Measurements from ENCODE around the gene RMRP. TPM values are rescaled to one million over a fixed set of nuclear protein-coding genes. Genes with fewer than 3 reads are reported as not detected.

Gene RMRP
- total and polyA plus RNA-seq, 2 of the 4 experiments (the other 2 are of a cell fraction): 39.7 to 13,690 TPM

DNA sequence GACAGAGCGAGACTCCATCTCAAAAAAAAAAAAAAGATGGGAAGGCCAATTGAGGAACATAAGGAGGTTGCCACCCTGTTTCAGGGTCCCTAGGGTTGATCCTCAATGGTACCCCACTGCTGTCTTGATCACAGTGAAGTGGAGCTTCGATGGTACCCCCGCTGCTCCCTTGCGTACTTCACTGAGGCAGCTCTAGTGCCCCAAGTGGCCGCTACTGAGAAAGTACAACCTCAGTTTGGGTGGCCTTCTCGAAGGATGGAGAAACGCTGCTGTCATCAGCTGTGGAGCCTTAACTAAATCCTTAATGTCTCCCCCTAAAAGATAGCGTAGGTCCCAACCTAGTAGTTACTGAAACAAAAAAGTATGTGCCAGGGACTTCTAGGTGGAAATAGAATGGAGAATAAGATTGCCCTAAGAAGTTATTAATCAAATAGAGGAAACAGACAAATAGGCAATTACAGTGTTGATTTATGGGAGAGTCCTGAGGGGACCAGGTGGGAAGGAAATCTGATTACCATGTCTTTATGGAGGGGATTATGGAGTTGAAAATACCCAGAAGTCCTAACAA, 46.5 kb downstream of the RMRP start:
- H2BK15ac ChIP-seq (ENCODE audit: low read depth, low read length): no peak overlapping the region
- H3K9me3 ChIP-seq (ENCODE audit: control insufficient read depth, insufficient read depth, low read length): no peaks in the 10 kb centered on the region
- in situ Hi-C loops (cut with MboI; ENCODE audit: low sequenced_read_pairs) (no loop called here), intact Hi-C loops (cut with micrococcal nuclease) (no loop called here), dilution Hi-C loops (cut with HindIII; ENCODE audit: low sequenced_read_pairs, unreplicated experiment) (no loop called here)
- POLR2A ChIA-PET (ENCODE audit: unreplicated experiment): interaction anchor here (0.5 kb wide), 1 partner anchor 137 kb away, joined by 3 read pairs; no protein-coding TSS in a partner anchor
- peak; percentile 90 for ATAC-seq (ENCODE audit: low read depth)
- H3K4me2 ChIP-seq (ENCODE audit: low read depth, low read length): no peak overlapping the region
- peaks cover 27% of the 10 kb centered on the region for H3K36me3 ChIP-seq (ENCODE audit: control insufficient read depth, insufficient read depth, low read length)
- H3K4me1 ChIP-seq (ENCODE audit: control insufficient read depth, insufficient read depth, low read length): no peaks in the 10 kb centered on the region
- peak; percentile 35 for DNase-seq
- H4K5ac ChIP-seq (ENCODE audit: low read depth, low read length): no peak overlapping the region
- no peak overlapping the region for H2BK20ac ChIP-seq (ENCODE audit: low read depth, low read length)
- no peak overlapping the region for H2BK120ac ChIP-seq (ENCODE audit: low read depth, low read length)
- no peak overlapping the region for H4K8ac ChIP-seq (ENCODE audit: low read depth in 2 of 2, low read length in 2 of 2)
- no peak overlapping the region for H3K4me3 ChIP-seq (ENCODE audit: insufficient read depth, low read depth, low read length)
- no peak overlapping the region for H3K18ac ChIP-seq (ENCODE audit: low read depth, low read length)
- no peak overlapping the region for H2BK5ac ChIP-seq (ENCODE audit: low read depth, low read length, poor library complexity, severe bottlenecking)
- H2AK5ac ChIP-seq (ENCODE audit: low read depth, low read length): no peak overlapping the region
- peak overlapping the region; percentile 34 for H2AFZ ChIP-seq (replicated peaks; ENCODE audit: low read length, poor library complexity)
- H3K23ac ChIP-seq (ENCODE audit: low read depth, low read length): no peak overlapping the region
- H3K9ac ChIP-seq (ENCODE audit: low read depth, low read length): no peak overlapping the region
- peaks cover under 1 to 16% of the 10 kb centered on the region in 2 experiments; a peak in 3 of 4 replicates for H3K79me1 ChIP-seq (ENCODE audit: low read depth in 1 of 2, low read length in 2 of 2)
- BruUV-seq (replicated peaks): no TSS peak
- no peak overlapping the region for H4K91ac ChIP-seq (ENCODE audit: insufficient read depth, low read depth, low read length)
- CTCF ChIA-PET: interaction anchor here (0.6 to 2.3 kb wide), 10 partner anchors 9 to 909 kb away, joined by 3 to 13 read pairs (median 4); no protein-coding TSS in a partner anchor
- peaks cover 27% of the 10 kb centered on the region for H3K27me3 ChIP-seq (ENCODE audit: control insufficient read depth, insufficient read depth, low read length)
- peak overlapping the region; percentile 63 for H2AK9ac ChIP-seq (replicated peaks; ENCODE audit: low read depth, low read length, poor library complexity)
- H3K27ac ChIP-seq (ENCODE audit: insufficient read depth, low read length): no peak overlapping the region
- H3K9me1 ChIP-seq (ENCODE audit: insufficient read depth, low read length): peaks cover 6% of the 10 kb centered on the region; the same call in 1 of the 2 replicates
- WGBS, 2 experiments (ENCODE audit: extremely low coverage in 2 of 2, insufficient read length in 1 of 2): no CpG with 5 or more reads among the region's 8 CpGs
- H4K20me1 ChIP-seq (ENCODE audit: insufficient read depth, low read length): peaks cover 8% of the 10 kb centered on the region; the same call in 1 of the 2 replicates
- no peak overlapping the region for H3K56ac ChIP-seq (ENCODE audit: extremely low read depth, insufficient read depth, low read length)
- TF ChIP-seq, protein P1, sequence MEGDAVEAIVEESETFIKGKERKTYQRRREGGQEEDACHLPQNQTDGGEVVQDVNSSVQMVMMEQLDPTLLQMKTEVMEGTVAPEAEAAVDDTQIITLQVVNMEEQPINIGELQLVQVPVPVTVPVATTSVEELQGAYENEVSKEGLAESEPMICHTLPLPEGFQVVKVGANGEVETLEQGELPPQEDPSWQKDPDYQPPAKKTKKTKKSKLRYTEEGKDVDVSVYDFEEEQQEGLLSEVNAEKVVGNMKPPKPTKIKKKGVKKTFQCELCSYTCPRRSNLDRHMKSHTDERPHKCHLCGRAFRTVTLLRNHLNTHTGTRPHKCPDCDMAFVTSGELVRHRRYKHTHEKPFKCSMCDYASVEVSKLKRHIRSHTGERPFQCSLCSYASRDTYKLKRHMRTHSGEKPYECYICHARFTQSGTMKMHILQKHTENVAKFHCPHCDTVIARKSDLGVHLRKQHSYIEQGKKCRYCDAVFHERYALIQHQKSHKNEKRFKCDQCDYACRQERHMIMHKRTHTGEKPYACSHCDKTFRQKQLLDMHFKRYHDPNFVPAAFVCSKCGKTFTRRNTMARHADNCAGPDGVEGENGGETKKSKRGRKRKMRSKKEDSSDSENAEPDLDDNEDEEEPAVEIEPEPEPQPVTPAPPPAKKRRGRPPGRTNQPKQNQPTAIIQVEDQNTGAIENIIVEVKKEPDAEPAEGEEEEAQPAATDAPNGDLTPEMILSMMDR (conservative IDR thresholded peaks at IDR 0.05; ENCODE audit: low read depth, low read length): peak; percentile 56
- TF ChIP-seq RCOR1 (IDR thresholded peaks at IDR 0.05; ENCODE audit: insufficient replicate concordance, low read length): no peak
- TF ChIP-seq CHD1 (IDR thresholded peaks at IDR 0.05; ENCODE audit: low read depth, low read length): no peak
- TF ChIP-seq NFE2L2 (IDR thresholded peaks at IDR 0.05; ENCODE audit: low read depth, low read length): no peak
- no peak overlapping the region for H3K14ac ChIP-seq (replicated peaks; ENCODE audit: low read depth, low read length)
- no peak overlapping the region for H3K4ac ChIP-seq (ENCODE audit: low read depth, low read length)
